Caco-2 (cell line): ENCODE data around the gene EFHC1. TPM values are rescaled to one million over a fixed set of nuclear protein-coding genes. Genes with fewer than 3 reads are reported as not detected.
A peak's percentile ranks its signal among the peaks of the same experiment; 100 is the strongest.

Experiments used
- BruUV-seq: library from RNA; stranded (reverse); fragments of 400-500 nt; replicated peaks from 2 replicates; lab custom pipeline; 2021; lab: Mats Ljungman, UMichigan
- CTCF ChIA-PET: fragments of 300-600 bp; sonication (Branson Sonifier 250); formaldehyde crosslinking; loops from one replicate; lab custom pipeline; 2022; ENCODE audit warnings: antibody characterized with exemption; lab: Charles Lee
- POLR2A ChIA-PET: fragments of 300-600 bp; sonication (Branson Sonifier 250); formaldehyde crosslinking; loops from one replicate; lab custom pipeline; 2022; ENCODE audit warnings: antibody characterized with exemption; lab: Charles Lee
- DNase-seq, 2 experiments: peaks; one replicate each; pipeline versions ENCODE4 v3.0.0 to v3.0.0-alpha.2; 2020 to 2022
- H3K27me3 ChIP-seq: replicated peaks from 2 replicates; pipeline ENCODE4 v1.6.0; 2011; ENCODE audit warnings: low read length; ENCODE audit not compliant: control insufficient read depth, insufficient read depth
- H3K36me3 ChIP-seq: 2 replicates; pipeline ENCODE4 v1.5.1; 2011; ENCODE audit warnings: low read length; ENCODE audit not compliant: control insufficient read depth, insufficient read depth
- H3K4me1 ChIP-seq: fragments of 250-450 bp; sonication (Bioruptor Pico); 2 replicates; pipeline ENCODE4 v1.5.1; 2020; ENCODE audit warnings: mild to moderate bottlenecking
- H3K4me3 ChIP-seq: 2 replicates; pipeline ENCODE4 v1.5.1; 2011; ENCODE audit warnings: low read depth, mild to moderate bottlenecking, control low read depth, low read length
- H3K9me3 ChIP-seq: fragments of 250-450 bp; sonication (Bioruptor Pico); 2 replicates; pipeline ENCODE4 v1.5.1; 2020; ENCODE audit warnings: mild to moderate bottlenecking, moderate library complexity
- H3K27ac Mint-ChIP-seq: one replicate; pipeline ENCODE4 v1.8.0; 2022; ENCODE audit warnings: mixed read lengths; ENCODE audit not compliant: unreplicated experiment
- H3K27me3 Mint-ChIP-seq: one replicate; pipeline ENCODE4 v1.8.0; 2022; ENCODE audit warnings: mixed read lengths; ENCODE audit not compliant: insufficient read depth, unreplicated experiment
- H3K36me3 Mint-ChIP-seq: one replicate; pipeline ENCODE4 v1.8.0; 2022; ENCODE audit warnings: mild to moderate bottlenecking, mixed read lengths; ENCODE audit not compliant: insufficient read depth, unreplicated experiment
- H3K4me1 Mint-ChIP-seq: one replicate; pipeline ENCODE4 v1.8.0; 2022; ENCODE audit warnings: low read depth, mixed read lengths; ENCODE audit not compliant: unreplicated experiment
- H3K4me3 Mint-ChIP-seq: one replicate; pipeline ENCODE4 v1.8.0; 2022; ENCODE audit warnings: mild to moderate bottlenecking, moderate library complexity, mixed read lengths; ENCODE audit not compliant: unreplicated experiment
- H3K9me3 Mint-ChIP-seq: one replicate; pipeline ENCODE4 v1.8.0; 2022; ENCODE audit warnings: mixed read lengths; ENCODE audit not compliant: unreplicated experiment
- intact Hi-C: fragments of 100-400 bp; cut with micrococcal nuclease; formaldehyde crosslinking; loops from one replicate; pipeline ENCODE4 v1.10.0; 2022; ENCODE audit not compliant: unreplicated experiment
- total RNA-seq: library from RNA; stranded (reverse); gene quantifications from 2 replicates; pipeline ENCODE4 v1.2.3, GENCODE V29; 2022
- TF ChIP-seq, protein P1 (sequence below), 2 experiments: fragments of 200-600 bp in 1 of 2; IDR thresholded peaks; 1 replicate in 1 of 2; 2 replicates in 1 of 2; pipeline versions ENCODE4 v1.5.1 to v1.8.0; 2011 to 2022; ENCODE audit warnings: antibody characterized with exemption in 1 of 2, control low read depth in 1 of 2, inconsistent platforms in 1 of 2, low read depth in 1 of 2, low read length in 1 of 2, mild to moderate bottlenecking in 1 of 2, moderate library complexity in 1 of 2; ENCODE audit not compliant: insufficient read depth in 1 of 2, severe bottlenecking in 1 of 2, unreplicated experiment in 1 of 2

The EFHC1 gene
- total RNA-seq, 1 experiment from 2014 or later, result 14.6 TPM

DNA sequence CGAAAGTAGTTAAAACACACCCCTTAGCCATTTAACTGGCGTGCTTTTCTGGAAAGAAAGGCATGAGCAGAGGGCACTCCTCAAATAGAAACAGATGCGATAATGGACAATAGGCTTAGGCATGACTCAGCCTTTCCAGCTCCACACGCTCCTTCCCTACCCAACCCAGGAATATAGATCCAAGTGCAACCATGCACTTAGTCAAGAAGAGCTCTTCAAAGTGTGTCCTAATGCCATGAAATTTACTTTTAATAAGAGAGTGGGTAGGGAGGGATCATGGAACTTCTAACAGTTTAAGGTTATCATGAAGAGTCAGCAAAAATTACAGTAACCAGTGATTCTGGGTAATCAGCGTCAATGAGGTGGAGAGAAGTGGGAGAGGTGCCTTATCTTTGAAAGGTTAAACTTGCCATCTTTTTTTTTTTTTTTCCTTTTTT, 2.4 kb upstream of the EFHC1 start:
- Histone ChIP-seq H3K36me3 (no peaks in the 10 kb centered on the region), H3K4me3 (no peak overlapping the region), H3K9me3 (no peaks in the 10 kb centered on the region), H3K4me1 (peaks cover 21% of the 10 kb centered on the region), H3K27me3 (no peaks in the 10 kb centered on the region)
- ChIA-PET CTCF (interaction anchor here (0.6 to 5.7 kb wide), 3 partner anchors 18 to 180 kb away, joined by 3 to 34 read pairs (median 4); no protein-coding TSS in a partner anchor), POLR2A (no interaction called here)
- intact Hi-C loops, result loop anchor here (2.0 kb wide), 1 partner anchor 77 kb away; no protein-coding TSS in a partner anchor
- peaks cover 18% of the 10 kb centered on the region for H3K4me1 Mint-ChIP-seq
- H3K9me3 Mint-ChIP-seq, result no peaks in the 10 kb centered on the region
- BruUV-seq, result no TSS peak
- no peak overlapping the region for H3K4me3 Mint-ChIP-seq
- peak overlapping the region; percentile 1 for H3K27ac Mint-ChIP-seq
- no peaks in the 10 kb centered on the region for H3K36me3 Mint-ChIP-seq
- H3K27me3 Mint-ChIP-seq, result no peaks in the 10 kb centered on the region
- TF ChIP-seq, protein P1, sequence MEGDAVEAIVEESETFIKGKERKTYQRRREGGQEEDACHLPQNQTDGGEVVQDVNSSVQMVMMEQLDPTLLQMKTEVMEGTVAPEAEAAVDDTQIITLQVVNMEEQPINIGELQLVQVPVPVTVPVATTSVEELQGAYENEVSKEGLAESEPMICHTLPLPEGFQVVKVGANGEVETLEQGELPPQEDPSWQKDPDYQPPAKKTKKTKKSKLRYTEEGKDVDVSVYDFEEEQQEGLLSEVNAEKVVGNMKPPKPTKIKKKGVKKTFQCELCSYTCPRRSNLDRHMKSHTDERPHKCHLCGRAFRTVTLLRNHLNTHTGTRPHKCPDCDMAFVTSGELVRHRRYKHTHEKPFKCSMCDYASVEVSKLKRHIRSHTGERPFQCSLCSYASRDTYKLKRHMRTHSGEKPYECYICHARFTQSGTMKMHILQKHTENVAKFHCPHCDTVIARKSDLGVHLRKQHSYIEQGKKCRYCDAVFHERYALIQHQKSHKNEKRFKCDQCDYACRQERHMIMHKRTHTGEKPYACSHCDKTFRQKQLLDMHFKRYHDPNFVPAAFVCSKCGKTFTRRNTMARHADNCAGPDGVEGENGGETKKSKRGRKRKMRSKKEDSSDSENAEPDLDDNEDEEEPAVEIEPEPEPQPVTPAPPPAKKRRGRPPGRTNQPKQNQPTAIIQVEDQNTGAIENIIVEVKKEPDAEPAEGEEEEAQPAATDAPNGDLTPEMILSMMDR (IDR thresholded peaks at IDR 0.05; ENCODE audit: insufficient read depth in 1 of 2, low read depth in 1 of 2, low read length in 1 of 2, severe bottlenecking in 1 of 2, unreplicated experiment in 1 of 2), result no peak
- no peak for DNase-seq

GRCh38 chr6:52418606-52419005, 1.5 kb upstream of the EFHC1 start:
- no peaks in the 10 kb centered on the region for H3K9me3 Mint-ChIP-seq
- BruUV-seq, result no TSS peak
- no peaks in the 10 kb centered on the region for H3K36me3 ChIP-seq
- H3K27ac Mint-ChIP-seq, result no peak overlapping the region
- ChIA-PET POLR2A (interaction anchor here (0.5 to 1.3 kb wide), 2 partner anchors 29 to 170 kb away, joined by 3 to 4 read pairs; no protein-coding TSS in a partner anchor), CTCF (interaction anchor here (1.6 to 5.7 kb wide), 2 partner anchors 50 to 172 kb away, joined by 3 to 34 read pairs; no protein-coding TSS in a partner anchor)
- intact Hi-C loops, result no loop called here
- no peaks in the 10 kb centered on the region for H3K27me3 ChIP-seq
- peaks cover 21% of the 10 kb centered on the region for H3K4me1 ChIP-seq
- H3K4me3 ChIP-seq, result no peak overlapping the region
- H3K4me3 Mint-ChIP-seq, result no peak overlapping the region
- H3K9me3 ChIP-seq, result no peaks in the 10 kb centered on the region
- DNase-seq, result no peak
- no peaks in the 10 kb centered on the region for H3K27me3 Mint-ChIP-seq
- no peaks in the 10 kb centered on the region for H3K36me3 Mint-ChIP-seq
- H3K4me1 Mint-ChIP-seq, result peaks cover 14% of the 10 kb centered on the region
- TF ChIP-seq, protein P1 (IDR thresholded peaks at IDR 0.05; ENCODE audit: insufficient read depth in 1 of 2, low read depth in 1 of 2, low read length in 1 of 2, severe bottlenecking in 1 of 2, unreplicated experiment in 1 of 2), result no peak

- H3K36me3 Mint-ChIP-seq, result no peaks in the 10 kb centered on the region
- H3K4me3 Mint-ChIP-seq, result no peak overlapping the region
- no peaks in the 10 kb centered on the region for H3K36me3 ChIP-seq
- H3K27me3 ChIP-seq, result no peaks in the 10 kb centered on the region
- peak; percentile 51 to 58 for DNase-seq
- peaks cover 20% of the 10 kb centered on the region for H3K4me1 Mint-ChIP-seq
- no peaks in the 10 kb centered on the region for H3K9me3 Mint-ChIP-seq
- ChIA-PET CTCF (interaction anchor here (0.7 to 5.7 kb wide), 4 partner anchors 129 to 500 kb away, joined by 3 to 34 read pairs (median 4); no protein-coding TSS in a partner anchor), POLR2A (interaction anchor here (1.4 to 1.7 kb wide), 3 partner anchors 136 to 244 kb away, joined by 4 to 7 read pairs (median 6); no protein-coding TSS in a partner anchor)
- no peaks in the 10 kb centered on the region for H3K9me3 ChIP-seq
- intact Hi-C loops, result loop anchor here (1.0 kb wide), 1 partner anchor 169 kb away; no protein-coding TSS in a partner anchor
- TSS peak; percentile 63 for BruUV-seq
- no peaks in the 10 kb centered on the region for H3K27me3 Mint-ChIP-seq
- TF ChIP-seq, protein P1 (IDR thresholded peaks at IDR 0.05; ENCODE audit: insufficient read depth in 1 of 2, low read depth in 1 of 2, low read length in 1 of 2, severe bottlenecking in 1 of 2, unreplicated experiment in 1 of 2), result no peak
- H3K27ac Mint-ChIP-seq, result no peak overlapping the region
- peak overlapping the region; percentile 69 for H3K4me3 ChIP-seq
- peaks cover 32% of the 10 kb centered on the region for H3K4me1 ChIP-seq
These were observed 671 bp downstream of the EFHC1 start for GRCh38 chr6:52420668-52421358.
